GM12878 (cell line): ENCODE data around the gene BCKDK. TPM values are rescaled to one million over a fixed set of nuclear protein-coding genes. Genes with fewer than 3 reads are reported as not detected.
"Not testable (repeated sequence)": the region's sequence is repeated elsewhere in the genome, so short reads cannot be mapped to it uniquely, and the experiment has no call there.

Source experiments
- ATAC-seq: fragments of 200-7000 bp; cut with Tn5 transposase; 3 replicates; pipeline ENCODE4 v1.9.1; 2020; ENCODE audit warnings: mild to moderate bottlenecking, moderate library complexity
- BruUV-seq: library from RNA; stranded (reverse); fragments of 400-500 nt; replicated peaks from 2 replicates; lab custom pipeline; 2021; lab: Mats Ljungman, UMichigan
- CTCF ChIA-PET: fragments of 300-600 bp; sonication (Branson Sonifier 250); formaldehyde crosslinking; extraction: SDS; loops from one replicate; lab custom pipeline; 2021; ENCODE audit warnings: inconsistent platforms; lab: Yijun Ruan, JAX
- POLR2A ChIA-PET: fragments of 350-600 bp; formaldehyde crosslinking; extraction: SDS; loops from one replicate; lab custom pipeline; 2021; ENCODE audit warnings: inconsistent platforms; lab: Charles Lee
- RAD21 ChIA-PET: fragments of 300-600 bp; sonication (Branson Sonifier 250); formaldehyde crosslinking; loops from one replicate; lab custom pipeline; 2023; ENCODE audit warnings: antibody characterized with exemption; ENCODE audit not compliant: unreplicated experiment; lab: Charles Lee
- SMC1A ChIA-PET: fragments of 300-600 bp; sonication (Branson Sonifier 250); formaldehyde crosslinking; loops from one replicate; lab custom pipeline; 2023; ENCODE audit not compliant: unreplicated experiment, uncharacterized antibody; lab: Charles Lee
- DNase-seq: peaks from one replicate; pipeline ENCODE4 v3.0.0-alpha.2; 2011; ENCODE audit warnings: low read depth, low spot score
- FAIRE-seq: peaks from 3 replicates; lab custom pipeline; 2011; peaks lifted over from hg19 to GRCh38; lab: Jason Lieb, UNC
- H2AFZ ChIP-seq: 2 replicates; pipeline ENCODE4 v1.6.0; 2011; ENCODE audit warnings: low read depth, low read length, control low read depth; ENCODE audit not compliant: control insufficient read depth
- H3K27ac ChIP-seq: 2 replicates; pipeline ENCODE4 v1.5.1; 2011; ENCODE audit warnings: control low read depth; ENCODE audit not compliant: control insufficient read depth, insufficient read depth
- H3K27me3 ChIP-seq, 2 experiments: replicated peaks in 1 of 2; 2 replicates each; pipeline versions ENCODE4 v1.6.0 to v1.6.1; 2011; ENCODE audit warnings: low read length in 1 of 2; ENCODE audit not compliant: control insufficient read depth in 2 of 2, insufficient read depth in 2 of 2
- H3K36me3 ChIP-seq, 2 experiments: 2 replicates each; pipeline ENCODE4 v1.5.1; 2011; ENCODE audit warnings: low read length in 1 of 2; ENCODE audit not compliant: control insufficient read depth in 2 of 2, insufficient read depth in 2 of 2
- H3K4me1 ChIP-seq: 2 replicates; pipeline ENCODE4 v1.6.1; 2011; ENCODE audit warnings: mild to moderate bottlenecking, low read length, moderate library complexity, mixed read lengths; ENCODE audit not compliant: control insufficient read depth, insufficient read depth
- H3K4me2 ChIP-seq: 2 replicates; pipeline ENCODE4 v1.6.0; 2011; ENCODE audit warnings: control low read depth; ENCODE audit not compliant: control insufficient read depth, insufficient read depth
- H3K4me3 ChIP-seq: fragments of 200-600 bp; sonication (generic); 2 replicates; pipeline ENCODE4 v1.5.1; 2016
- H3K79me2 ChIP-seq: 2 replicates; pipeline ENCODE4 v1.6.0; 2011; ENCODE audit warnings: low read length; ENCODE audit not compliant: control insufficient read depth, insufficient read depth
- H3K9ac ChIP-seq: 2 replicates; pipeline ENCODE4 v1.8.0; 2011; ENCODE audit warnings: low read length, control low read depth, mixed read lengths; ENCODE audit not compliant: control insufficient read depth, insufficient read depth
- H3K9me3 ChIP-seq: replicated peaks from 3 replicates; pipeline ENCODE4 v1.5.1; 2011; ENCODE audit warnings: mild to moderate bottlenecking, low read length; ENCODE audit not compliant: control insufficient read depth, insufficient read depth
- H4K20me1 ChIP-seq: 2 replicates; pipeline ENCODE4 v1.6.0; 2011; ENCODE audit not compliant: control insufficient read depth, insufficient read depth
- BHLHE40 ChIP-seq, 2 experiments: fragments of 450-650 bp in 1 of 2; IDR thresholded peaks; 2 replicates each; pipeline ENCODE4 v1.6.1; 2011 to 2017; ENCODE audit warnings: low read depth in 2 of 2, borderline replicate concordance in 1 of 2, improper control_type of control experiment in 1 of 2, low read length in 1 of 2, mild to moderate bottlenecking in 1 of 2
- EED ChIP-seq: sonication (generic); IDR thresholded peaks from 2 replicates; pipeline ENCODE4 v1.6.1; 2016; ENCODE audit warnings: antibody characterized with exemption, low read depth
- ESRRA ChIP-seq: IDR thresholded peaks from 2 replicates; pipeline ENCODE4 v1.6.1; 2012; ENCODE audit warnings: mild to moderate bottlenecking, low read length, improper control_type of control experiment
- IRF4 ChIP-seq: IDR thresholded peaks from 2 replicates; pipeline ENCODE4 v1.6.1; 2011; ENCODE audit warnings: low read depth, low read length
- KAT2A ChIP-seq: conservative IDR thresholded peaks from 2 replicates; pipeline ENCODE4 v1.6.1; 2011; ENCODE audit warnings: low read depth, low read length; ENCODE audit not compliant: control insufficient read depth
- LARP7 ChIP-seq: fragments of 450-650 bp; IDR thresholded peaks from 2 replicates; pipeline ENCODE4 v1.6.1; 2017; ENCODE audit warnings: mild to moderate bottlenecking
- SIN3A ChIP-seq: IDR thresholded peaks from 2 replicates; pipeline ENCODE4 v1.6.1; 2012; ENCODE audit warnings: low read depth, low read length, improper control_type of control experiment
- SMAD1 ChIP-seq: fragments of 450-650 bp; IDR thresholded peaks from 2 replicates; pipeline ENCODE4 v1.6.1; 2018; ENCODE audit warnings: mild to moderate bottlenecking, low read depth; ENCODE audit not compliant: partially characterized antibody
- ZBED1 ChIP-seq: IDR thresholded peaks from 2 replicates; pipeline ENCODE4 v1.6.1; 2016; ENCODE audit warnings: borderline replicate concordance
- WGBS: methylation state at CpG from one replicate; pipeline ENCODE4 v1.1.6; 2016; ENCODE audit warnings: low lambda C conversion rate; ENCODE audit not compliant: insufficient replicate concordance, insufficient coverage; ENCODE audit errors: missing lambda C conversion rate; 5-methylcytosine and 5-hydroxymethylcytosine counted together
- in situ Hi-C: fragments of 300-500 bp; cut with MboI; formaldehyde crosslinking; loops from 9 replicates; pipeline ENCODE4 v1.14.3; 2018; ENCODE audit warnings: mixed read lengths
- intact Hi-C: fragments of 100-400 bp; cut with micrococcal nuclease; formaldehyde crosslinking; loops from one replicate; pipeline ENCODE4 v1.14.2; 2022; ENCODE audit not compliant: unreplicated experiment
- polyA plus RNA-seq, 11 experiments: library from polyadenylated mRNA; depleted of rRNA in 4 of 11; unstranded in 6 of 11; stranded (reverse) in 5 of 11; fragments of >200 nt; fragmentation: Nextera tagmentation in 4 of 11; fragmentation: Illumina TruSeq in 1 of 11; extraction: Ambion mirVana in 4 of 11; extraction: Trizol in 1 of 11; gene quantifications; 1 replicate in 1 of 11; 2 replicates in 10 of 11; pipeline versions ENCODE4 v1.2.1 to v1.2.3, GENCODE V29; 2011 to 2016; ENCODE audit warnings: inconsistent platforms in 2 of 11, missing spikeins in 2 of 11, low read depth in 1 of 11
- total RNA-seq, 4 experiments: library from RNA; depleted of rRNA in 3 of 4; stranded (reverse); fragments of >200 nt in 3 of 4; fragmentation: Illumina TruSeq in 1 of 4; extraction: Trizol in 1 of 4; gene quantifications; 2 replicates each; pipeline versions ENCODE4 v1.2.1 to v1.2.3, GENCODE V29; 2013 to 2021
- TF ChIP-seq, protein P1 (sequence below): fragments of 450-650 bp; IDR thresholded peaks from 2 replicates; pipeline ENCODE4 v1.6.1; 2017; ENCODE audit warnings: mild to moderate bottlenecking, moderate library complexity
- TF ChIP-seq, protein P2 (sequence below): fragments of 450-650 bp; IDR thresholded peaks from 2 replicates; pipeline ENCODE4 v1.6.1; 2014; ENCODE audit warnings: mild to moderate bottlenecking

Gene BCKDK
- total and polyA plus RNA-seq, 10 of the 15 experiments (the other 5 are each of a cell fraction or from before 2014, with no cell fraction given) = 0.68 to 56.6 (median 32.8) TPM

DNA sequence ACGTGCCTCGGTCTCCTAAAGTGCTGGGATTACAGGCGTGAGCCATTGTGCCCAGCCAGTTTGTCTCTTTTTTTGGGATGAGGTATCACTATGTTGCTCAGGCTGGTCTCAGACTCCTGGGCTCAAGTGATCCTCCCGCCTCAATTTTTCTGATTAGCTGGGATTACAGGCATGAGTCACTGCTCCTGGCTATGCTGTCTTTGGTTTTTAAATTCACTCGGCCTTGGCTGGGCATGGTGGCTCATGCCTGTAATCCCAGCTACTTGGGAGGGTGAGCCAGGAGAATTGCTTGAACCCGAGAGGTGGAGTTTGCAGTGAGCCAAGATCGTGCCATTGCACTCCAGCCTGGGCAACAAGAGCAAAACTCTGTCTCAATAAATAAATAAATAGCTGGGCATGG is 36.2 kb downstream of the BCKDK start:
- not testable (repeated sequence) for H3K9me3 ChIP-seq, H3K36me3 ChIP-seq, DNase-seq, H3K4me2 ChIP-seq, H3K4me1 ChIP-seq, H3K27ac ChIP-seq, H4K20me1 ChIP-seq, H3K9ac ChIP-seq, H3K27me3 ChIP-seq, BruUV-seq, H3K79me2 ChIP-seq, FAIRE-seq, ATAC-seq, H2AFZ ChIP-seq, H3K4me3 ChIP-seq
- ChIA-PET CTCF (interaction anchor here (0.5 to 3.1 kb wide), 7 partner anchors 9 to 238 kb away, joined by 3 to 23 read pairs (median 4); partner anchors contain the start of gene PYDC1), SMC1A (interaction anchor here (0.7 to 2.0 kb wide), 5 partner anchors 13 to 295 kb away, joined by 3 to 7 read pairs (median 3); no protein-coding TSS in a partner anchor), POLR2A (interaction anchor here (1.5 kb wide), 1 partner anchor 25 kb away, joined by 3 read pairs; no protein-coding TSS in a partner anchor), RAD21 (interaction anchor here (0.6 to 3.3 kb wide), 2 partner anchors 25 to 68 kb away, joined by 3 to 48 read pairs; partner anchors contain the start of gene KAT8)
- 67% methylated on average over 7 of the region's 7 CpGs for WGBS
- intact Hi-C loops (loop anchor here (5.0 kb wide), 3 partner anchors 37 to 147 kb away; partner anchors contain the start of genes BCKDK, ZNF646 and ZNF668), in situ Hi-C loops (loop anchor here (10.0 kb wide), 1 partner anchor 730 kb away; the partner anchor contains the start of gene ZNF267)

DNA sequence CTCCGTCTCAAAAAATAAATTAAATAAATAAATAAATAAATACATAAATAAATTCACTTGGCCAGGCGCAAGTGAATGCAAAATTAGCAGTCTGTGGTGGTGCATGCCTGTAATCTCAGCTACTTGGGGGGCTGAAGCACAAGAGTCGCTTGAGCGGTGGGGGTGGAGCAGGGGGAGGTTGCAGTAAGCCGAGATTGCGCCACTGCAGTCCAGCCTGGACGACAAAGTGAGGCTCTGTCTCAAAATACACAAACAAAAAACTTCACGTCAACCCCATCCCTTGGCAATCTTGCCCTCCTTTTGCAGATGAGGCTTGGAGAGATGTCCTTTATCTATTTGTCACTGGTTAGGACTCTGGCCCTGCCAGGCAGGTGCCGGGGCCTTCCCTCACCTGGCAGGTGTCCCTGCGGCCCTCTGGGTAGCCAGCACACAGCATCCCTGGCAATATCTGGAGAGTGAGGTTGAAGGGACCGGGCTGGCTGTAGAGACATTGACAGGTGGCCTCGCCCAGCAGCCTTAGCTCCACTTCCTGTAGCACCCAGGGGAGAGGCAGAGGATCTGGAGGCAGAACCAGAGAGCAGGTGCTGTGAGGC is 37.3 kb downstream of the BCKDK start:
- Histone ChIP-seq H4K20me1 (peaks cover 3% of the 10 kb centered on the region; the same call in 1 of the 2 replicates), H3K36me3 (no peaks in the 10 kb centered on the region), H3K27me3 (no peaks in the 10 kb centered on the region), H3K4me1 (peaks cover 9% of the 10 kb centered on the region), H3K9me3 (no peaks in the 10 kb centered on the region), H3K27ac (no peak overlapping the region), H3K4me2 (no peak overlapping the region), H2AFZ (no peak overlapping the region), H3K9ac (no peak overlapping the region), H3K4me3 (no peak overlapping the region), H3K79me2 (no peaks in the 10 kb centered on the region)
- BruUV-seq = no TSS peak
- ChIA-PET POLR2A (no interaction called here), RAD21 (no interaction called here), SMC1A (interaction anchor here (1.1 to 1.2 kb wide), 2 partner anchors 39 to 188 kb away, joined by 3 read pairs; no protein-coding TSS in a partner anchor), CTCF (interaction anchor here (0.5 to 1.3 kb wide), 4 partner anchors 24 to 353 kb away, joined by 3 to 5 read pairs (median 3); no protein-coding TSS in a partner anchor)
- in situ Hi-C loops (loop anchor here (10.0 kb wide), 1 partner anchor 729 kb away; the partner anchor contains the start of gene ZNF267), intact Hi-C loops (no loop called here)
- no peak for FAIRE-seq
- DNase-seq = no peak
- ATAC-seq = no peak
- WGBS = 65% methylated on average over 11 of the region's 12 CpGs
- TF ChIP-seq, protein P1, sequence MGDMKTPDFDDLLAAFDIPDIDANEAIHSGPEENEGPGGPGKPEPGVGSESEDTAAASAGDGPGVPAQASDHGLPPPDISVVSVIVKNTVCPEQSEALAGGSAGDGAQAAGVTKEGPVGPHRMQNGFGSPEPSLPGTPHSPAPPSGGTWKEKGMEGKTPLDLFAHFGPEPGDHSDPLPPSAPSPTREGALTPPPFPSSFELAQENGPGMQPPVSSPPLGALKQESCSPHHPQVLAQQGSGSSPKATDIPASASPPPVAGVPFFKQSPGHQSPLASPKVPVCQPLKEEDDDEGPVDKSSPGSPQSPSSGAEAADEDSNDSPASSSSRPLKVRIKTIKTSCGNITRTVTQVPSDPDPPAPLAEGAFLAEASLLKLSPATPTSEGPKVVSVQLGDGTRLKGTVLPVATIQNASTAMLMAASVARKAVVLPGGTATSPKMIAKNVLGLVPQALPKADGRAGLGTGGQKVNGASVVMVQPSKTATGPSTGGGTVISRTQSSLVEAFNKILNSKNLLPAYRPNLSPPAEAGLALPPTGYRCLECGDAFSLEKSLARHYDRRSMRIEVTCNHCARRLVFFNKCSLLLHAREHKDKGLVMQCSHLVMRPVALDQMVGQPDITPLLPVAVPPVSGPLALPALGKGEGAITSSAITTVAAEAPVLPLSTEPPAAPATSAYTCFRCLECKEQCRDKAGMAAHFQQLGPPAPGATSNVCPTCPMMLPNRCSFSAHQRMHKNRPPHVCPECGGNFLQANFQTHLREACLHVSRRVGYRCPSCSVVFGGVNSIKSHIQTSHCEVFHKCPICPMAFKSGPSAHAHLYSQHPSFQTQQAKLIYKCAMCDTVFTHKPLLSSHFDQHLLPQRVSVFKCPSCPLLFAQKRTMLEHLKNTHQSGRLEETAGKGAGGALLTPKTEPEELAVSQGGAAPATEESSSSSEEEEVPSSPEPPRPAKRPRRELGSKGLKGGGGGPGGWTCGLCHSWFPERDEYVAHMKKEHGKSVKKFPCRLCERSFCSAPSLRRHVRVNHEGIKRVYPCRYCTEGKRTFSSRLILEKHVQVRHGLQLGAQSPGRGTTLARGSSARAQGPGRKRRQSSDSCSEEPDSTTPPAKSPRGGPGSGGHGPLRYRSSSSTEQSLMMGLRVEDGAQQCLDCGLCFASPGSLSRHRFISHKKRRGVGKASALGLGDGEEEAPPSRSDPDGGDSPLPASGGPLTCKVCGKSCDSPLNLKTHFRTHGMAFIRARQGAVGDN = no peak
- TF ChIP-seq ESRRA (no peak), LARP7 (no peak), BHLHE40 (IDR thresholded peaks at IDR 0.05; ENCODE audit: borderline replicate concordance in 1 of 2, low read depth in 2 of 2, low read length in 1 of 2) (no peak), EED (no peak), IRF4 (no peak), ZBED1 (no peak), SMAD1 (no peak), SIN3A (no peak), KAT2A (no peak)
- TF ChIP-seq, protein P2, sequence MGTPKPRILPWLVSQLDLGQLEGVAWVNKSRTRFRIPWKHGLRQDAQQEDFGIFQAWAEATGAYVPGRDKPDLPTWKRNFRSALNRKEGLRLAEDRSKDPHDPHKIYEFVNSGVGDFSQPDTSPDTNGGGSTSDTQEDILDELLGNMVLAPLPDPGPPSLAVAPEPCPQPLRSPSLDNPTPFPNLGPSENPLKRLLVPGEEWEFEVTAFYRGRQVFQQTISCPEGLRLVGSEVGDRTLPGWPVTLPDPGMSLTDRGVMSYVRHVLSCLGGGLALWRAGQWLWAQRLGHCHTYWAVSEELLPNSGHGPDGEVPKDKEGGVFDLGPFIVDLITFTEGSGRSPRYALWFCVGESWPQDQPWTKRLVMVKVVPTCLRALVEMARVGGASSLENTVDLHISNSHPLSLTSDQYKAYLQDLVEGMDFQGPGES = no peak
